K562 (cell line): ENCODE measurements around the gene SFI1. TPM values are rescaled to one million over a fixed set of nuclear protein-coding genes. Genes with fewer than 3 reads are reported as not detected.

Source experiments
- BRD9 ChIP-seq: fragments of 450-650 bp; IDR thresholded peaks from 2 replicates; pipeline ENCODE4 v1.6.1; 2018; ENCODE audit warnings: low read depth; ENCODE audit not compliant: partially characterized antibody
- COPS2 ChIP-seq: fragments of 450-650 bp; conservative IDR thresholded peaks from 2 replicates; pipeline ENCODE4 v1.6.1; 2016; ENCODE audit warnings: mild to moderate bottlenecking, moderate library complexity
- CREB3L1 ChIP-seq: fragments of 450-650 bp; IDR thresholded peaks from 2 replicates; pipeline ENCODE4 v1.6.1; 2014; ENCODE audit warnings: low read depth, mild to moderate bottlenecking, moderate library complexity, borderline replicate concordance
- EZH2 ChIP-seq: IDR thresholded peaks from 2 replicates; pipeline ENCODE4 v1.6.1; 2012; ENCODE audit warnings: low read depth, mild to moderate bottlenecking, inconsistent platforms, low read length, borderline replicate concordance
- HNRNPUL1 ChIP-seq: fragments of 200-400 bp; formaldehyde crosslinking; IDR thresholded peaks from 2 replicates; pipeline ENCODE4 v1.6.1; 2017; ENCODE audit warnings: low read length
- MCM2 ChIP-seq: fragments of 450-650 bp; IDR thresholded peaks from 2 replicates; pipeline ENCODE4 v1.6.1; 2017; ENCODE audit warnings: low read depth, mild to moderate bottlenecking
- PHF21A ChIP-seq: fragments of 450-650 bp; IDR thresholded peaks from 2 replicates; pipeline ENCODE4 v1.6.1; 2017; ENCODE audit warnings: low read depth, borderline replicate concordance
- PHTF2 ChIP-seq: fragments of 250-450 bp; sonication (Bioruptor Pico); IDR thresholded peaks from 2 replicates; pipeline ENCODE4 v1.5.0; 2021; ENCODE audit warnings: mild to moderate bottlenecking
- SLC30A9 ChIP-seq: fragments of 250-450 bp; sonication (Bioruptor Pico); IDR thresholded peaks from 2 replicates; pipeline ENCODE4 v1.8.0; 2022; ENCODE audit warnings: mild to moderate bottlenecking, moderate library complexity
- SMAD1 ChIP-seq: fragments of 150-350 bp; IDR thresholded peaks from 2 replicates; pipeline ENCODE4 v1.6.1; 2014; ENCODE audit warnings: low read length, low read depth; ENCODE audit not compliant: partially characterized antibody
- ZFP30 ChIP-seq: fragments of 250-450 bp; sonication (Bioruptor Pico); IDR thresholded peaks from 2 replicates; pipeline ENCODE4 v1.8.0; 2022; ENCODE audit warnings: moderate library complexity, mild to moderate bottlenecking, inconsistent platforms, borderline replicate concordance
- ZNF212 ChIP-seq: fragments of 450-650 bp; formaldehyde crosslinking; IDR thresholded peaks from 2 replicates; pipeline ENCODE4 v1.4.0; 2020; ENCODE audit warnings: mild to moderate bottlenecking
- ZNF583 ChIP-seq: fragments of 250-450 bp; sonication (Bioruptor Pico); IDR thresholded peaks from 2 replicates; pipeline ENCODE4 v1.4.0; 2020
- ZNF668 ChIP-seq: fragments of 250-450 bp; sonication (Bioruptor Pico); IDR thresholded peaks from 2 replicates; pipeline ENCODE4 v1.8.0; 2022; ENCODE audit warnings: mild to moderate bottlenecking, inconsistent platforms
- polyA plus RNA-seq, 8 experiments: library from polyadenylated mRNA; depleted of rRNA in 4 of 8; stranded (reverse) in 5 of 8; unstranded in 3 of 8; fragments of >200 nt; fragmentation: Nextera tagmentation in 2 of 8; fragmentation: Illumina TruSeq in 1 of 8; extraction: Ambion mirVana in 2 of 8; extraction: Trizol in 1 of 8; gene quantifications; 2 replicates each; pipeline versions ENCODE4 v1.2.1 to v1.2.3, GENCODE V29; 2011 to 2014; ENCODE audit warnings: inconsistent platforms in 1 of 8, missing spikeins in 1 of 8
- total RNA-seq, 7 experiments: library from RNA; depleted of rRNA in 6 of 7; stranded (reverse); fragments of >200 nt in 6 of 7; fragmentation: Illumina TruSeq in 2 of 7; extraction: Trizol in 2 of 7; gene quantifications; 2 replicates each; pipeline versions ENCODE4 v1.2.1 to v1.2.3, GENCODE V29; 2011 to 2021; ENCODE audit warnings: low replicate concordance in 1 of 7
- TF ChIP-seq, protein P1 (sequence below): fragments of 450-650 bp; formaldehyde crosslinking; IDR thresholded peaks from 2 replicates; pipeline ENCODE4 v1.4.0; 2020; ENCODE audit warnings: mild to moderate bottlenecking, moderate library complexity
- TF ChIP-seq, protein P2 (sequence below), 2 experiments: fragments of 200-800 bp in 1 of 2; sonication (Bioruptor generic) in 1 of 2; sonication (generic) in 1 of 2; formaldehyde crosslinking in 1 of 2; IDR thresholded peaks in 1 of 2; conservative IDR thresholded peaks in 1 of 2; 2 replicates each; pipeline versions ENCODE4 v1.5.0 to v1.6.1; 2016 to 2020; ENCODE audit warnings: missing compliant biosample characterization in 1 of 2, missing genetic modification characterization in 1 of 2, missing genetic modification reagents in 1 of 2
- TF ChIP-seq, protein P3 (sequence below): fragments of 450-650 bp; conservative IDR thresholded peaks from 2 replicates; pipeline ENCODE4 v1.6.1; 2016; ENCODE audit warnings: missing genetic modification characterization, low read depth, mild to moderate bottlenecking, missing compliant biosample characterization, moderate library complexity
- TF ChIP-seq, protein P4 (sequence below): sonication (generic); formaldehyde crosslinking; IDR thresholded peaks from 2 replicates; pipeline ENCODE4 v1.4.0; 2020; ENCODE audit warnings: mild to moderate bottlenecking, missing genetic modification reagents

SFI1 gene
- total and polyA plus RNA-seq, 9 of the 15 experiments (the other 6 are each of a cell fraction or from before 2014, with no cell fraction given), result 3.0 to 25.6 (median 14.1) TPM

DNA sequence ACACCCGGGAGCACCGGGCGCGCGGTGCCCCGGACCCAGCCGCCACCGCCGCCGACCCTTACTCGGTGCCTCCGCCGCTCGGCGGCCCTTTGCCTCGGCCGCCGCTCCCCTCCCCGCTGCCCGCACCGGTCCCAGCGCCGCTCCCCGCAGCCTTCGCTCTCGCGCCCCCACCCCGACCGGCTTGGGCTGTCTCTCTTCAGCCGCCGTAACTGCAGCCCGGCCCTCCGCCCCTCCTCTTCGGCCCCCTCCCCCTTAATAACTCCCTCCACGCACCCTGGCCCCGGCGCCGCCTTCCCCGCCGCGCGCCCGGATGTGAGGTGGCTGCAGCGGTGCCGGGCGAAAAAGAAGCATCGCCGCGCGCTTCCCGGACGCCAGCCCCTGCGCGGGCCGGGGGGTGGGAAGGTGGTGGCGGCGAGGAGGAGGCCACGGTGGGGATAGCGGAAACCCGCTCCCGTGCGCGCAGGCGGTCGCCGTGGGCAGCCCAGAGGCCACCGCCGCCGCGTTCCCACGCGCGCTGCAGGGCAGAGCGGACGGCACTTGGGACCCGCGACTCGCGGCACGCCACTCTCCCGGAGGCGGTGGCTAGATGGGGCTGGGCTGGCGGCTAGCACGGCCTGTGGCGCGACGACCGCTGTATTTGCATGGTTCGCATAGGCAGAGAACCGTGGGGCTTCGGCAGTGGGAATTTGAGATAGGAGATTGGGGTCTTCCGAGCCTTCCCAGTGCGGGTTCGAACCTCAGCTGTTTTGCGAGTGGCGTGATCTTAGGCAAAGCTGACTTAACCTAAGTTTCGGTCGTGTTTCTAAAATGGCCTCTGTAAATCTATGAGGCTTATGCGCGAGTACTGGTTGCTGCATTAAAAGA lies 6.5 kb upstream of the SFI1 start, which contains the start of gene EIF4ENIF1 (continued):
- TF ChIP-seq MCM2, result no peak
- TF ChIP-seq HNRNPUL1, result no peak
- TF ChIP-seq SLC30A9, result no peak
- TF ChIP-seq, protein P1, sequence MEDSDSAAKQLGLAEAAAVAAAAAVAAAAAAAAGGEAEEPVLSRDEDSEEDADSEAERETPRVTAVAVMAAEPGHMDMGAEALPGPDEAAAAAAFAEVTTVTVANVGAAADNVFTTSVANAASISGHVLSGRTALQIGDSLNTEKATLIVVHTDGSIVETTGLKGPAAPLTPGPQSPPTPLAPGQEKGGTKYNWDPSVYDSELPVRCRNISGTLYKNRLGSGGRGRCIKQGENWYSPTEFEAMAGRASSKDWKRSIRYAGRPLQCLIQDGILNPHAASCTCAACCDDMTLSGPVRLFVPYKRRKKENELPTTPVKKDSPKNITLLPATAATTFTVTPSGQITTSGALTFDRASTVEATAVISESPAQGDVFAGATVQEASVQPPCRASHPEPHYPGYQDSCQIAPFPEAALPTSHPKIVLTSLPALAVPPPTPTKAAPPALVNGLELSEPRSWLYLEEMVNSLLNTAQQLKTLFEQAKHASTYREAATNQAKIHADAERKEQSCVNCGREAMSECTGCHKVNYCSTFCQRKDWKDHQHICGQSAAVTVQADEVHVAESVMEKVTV (CRISPR knock-in tag), result no peak
- peak; percentile 46 for TF ChIP-seq CREB3L1
- no peak for TF ChIP-seq COPS2
- TF ChIP-seq ZNF583 (CRISPR knock-in tag), result no peak
- TF ChIP-seq PHF21A, result no peak
- TF ChIP-seq, protein P2, sequence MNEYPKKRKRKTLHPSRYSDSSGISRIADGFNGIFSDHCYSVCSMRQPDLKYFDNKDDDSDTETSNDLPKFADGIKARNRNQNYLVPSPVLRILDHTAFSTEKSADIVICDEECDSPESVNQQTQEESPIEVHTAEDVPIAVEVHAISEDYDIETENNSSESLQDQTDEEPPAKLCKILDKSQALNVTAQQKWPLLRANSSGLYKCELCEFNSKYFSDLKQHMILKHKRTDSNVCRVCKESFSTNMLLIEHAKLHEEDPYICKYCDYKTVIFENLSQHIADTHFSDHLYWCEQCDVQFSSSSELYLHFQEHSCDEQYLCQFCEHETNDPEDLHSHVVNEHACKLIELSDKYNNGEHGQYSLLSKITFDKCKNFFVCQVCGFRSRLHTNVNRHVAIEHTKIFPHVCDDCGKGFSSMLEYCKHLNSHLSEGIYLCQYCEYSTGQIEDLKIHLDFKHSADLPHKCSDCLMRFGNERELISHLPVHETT (CRISPR knock-in tag; conservative IDR thresholded peaks at IDR 0.05 in 1 of 2, IDR thresholded peaks at IDR 0.05 in 1 of 2), result peak in 1 of 2 experiments; percentile 56; a peak in 1 of 4 replicates
- TF ChIP-seq, protein P3, sequence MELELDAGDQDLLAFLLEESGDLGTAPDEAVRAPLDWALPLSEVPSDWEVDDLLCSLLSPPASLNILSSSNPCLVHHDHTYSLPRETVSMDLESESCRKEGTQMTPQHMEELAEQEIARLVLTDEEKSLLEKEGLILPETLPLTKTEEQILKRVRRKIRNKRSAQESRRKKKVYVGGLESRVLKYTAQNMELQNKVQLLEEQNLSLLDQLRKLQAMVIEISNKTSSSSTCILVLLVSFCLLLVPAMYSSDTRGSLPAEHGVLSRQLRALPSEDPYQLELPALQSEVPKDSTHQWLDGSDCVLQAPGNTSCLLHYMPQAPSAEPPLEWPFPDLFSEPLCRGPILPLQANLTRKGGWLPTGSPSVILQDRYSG, result no peak
- TF ChIP-seq ZFP30 (CRISPR knock-in tag), result no peak
- TF ChIP-seq ZNF212, result no peak
- TF ChIP-seq ZNF668 (CRISPR knock-in tag), result no peak
- no peak for TF ChIP-seq PHTF2 (CRISPR knock-in tag)
- no peak for TF ChIP-seq EZH2
- TF ChIP-seq SMAD1, result no peak
- no peak for TF ChIP-seq BRD9
- TF ChIP-seq, protein P4, sequence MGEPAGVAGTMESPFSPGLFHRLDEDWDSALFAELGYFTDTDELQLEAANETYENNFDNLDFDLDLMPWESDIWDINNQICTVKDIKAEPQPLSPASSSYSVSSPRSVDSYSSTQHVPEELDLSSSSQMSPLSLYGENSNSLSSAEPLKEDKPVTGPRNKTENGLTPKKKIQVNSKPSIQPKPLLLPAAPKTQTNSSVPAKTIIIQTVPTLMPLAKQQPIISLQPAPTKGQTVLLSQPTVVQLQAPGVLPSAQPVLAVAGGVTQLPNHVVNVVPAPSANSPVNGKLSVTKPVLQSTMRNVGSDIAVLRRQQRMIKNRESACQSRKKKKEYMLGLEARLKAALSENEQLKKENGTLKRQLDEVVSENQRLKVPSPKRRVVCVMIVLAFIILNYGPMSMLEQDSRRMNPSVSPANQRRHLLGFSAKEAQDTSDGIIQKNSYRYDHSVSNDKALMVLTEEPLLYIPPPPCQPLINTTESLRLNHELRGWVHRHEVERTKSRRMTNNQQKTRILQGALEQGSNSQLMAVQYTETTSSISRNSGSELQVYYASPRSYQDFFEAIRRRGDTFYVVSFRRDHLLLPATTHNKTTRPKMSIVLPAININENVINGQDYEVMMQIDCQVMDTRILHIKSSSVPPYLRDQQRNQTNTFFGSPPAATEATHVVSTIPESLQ (CRISPR knock-in tag), result no peak
